SH-SY5Y (cell line): ENCODE results near the gene FAM117B.

Experiments used
- GATA2 ChIP-seq: IDR thresholded peaks from 2 replicates; pipeline ENCODE4 v1.6.1; 2011; ENCODE audit warnings: mild to moderate bottlenecking, low read depth, low read length
- GATA3 ChIP-seq: IDR thresholded peaks from 2 replicates; pipeline ENCODE4 v1.6.1; 2011; ENCODE audit warnings: low read depth, mild to moderate bottlenecking, low read length, moderate library complexity

- TF ChIP-seq GATA2 (no peak), GATA3 (no peak)
Observed at GRCh38 chr2:202612145-202612544, 22.6 kb upstream of the FAM117B start.
